HepG2 (cell line): ENCODE data around the gene PATE4. TPM values are rescaled to one million over a fixed set of nuclear protein-coding genes. Genes with fewer than 3 reads are reported as not detected.

Source experiments
- CBFB ChIP-seq: sonication (generic); formaldehyde crosslinking; IDR thresholded peaks from 2 replicates; pipeline ENCODE4 v1.4.0; 2020; ENCODE audit warnings: missing genetic modification reagents
- E2F5 ChIP-seq: sonication (generic); formaldehyde crosslinking; conservative IDR thresholded peaks from 2 replicates; pipeline ENCODE4 v1.4.0; 2020; ENCODE audit warnings: missing genetic modification reagents
- FOXM1 ChIP-seq: sonication (generic); formaldehyde crosslinking; IDR thresholded peaks from 2 replicates; pipeline ENCODE4 v1.5.0; 2020; ENCODE audit warnings: missing genetic modification reagents
- GMEB1 ChIP-seq: sonication (generic); formaldehyde crosslinking; IDR thresholded peaks from 2 replicates; pipeline ENCODE4 v1.5.1; 2020; ENCODE audit warnings: missing genetic modification reagents, mild to moderate bottlenecking, borderline replicate concordance
- LBX2 ChIP-seq: sonication (generic); formaldehyde crosslinking; IDR thresholded peaks from 2 replicates; pipeline ENCODE4 v1.5.0; 2020; ENCODE audit warnings: missing genetic modification reagents, mild to moderate bottlenecking, borderline replicate concordance
- PLRG1 ChIP-seq: fragments of 450-650 bp; conservative IDR thresholded peaks from 2 replicates; pipeline ENCODE4 v1.6.1; 2016
- PRDM15 ChIP-seq: sonication (generic); formaldehyde crosslinking; IDR thresholded peaks from 2 replicates; pipeline ENCODE4 v1.4.0; 2020; ENCODE audit warnings: missing genetic modification reagents
- SMC3 ChIP-seq: IDR thresholded peaks from 2 replicates; pipeline ENCODE4 v1.6.1; 2011; ENCODE audit warnings: low read length, improper control_type of control experiment
- ZBTB20 ChIP-seq: sonication (generic); formaldehyde crosslinking; IDR thresholded peaks from 2 replicates; pipeline ENCODE4 v1.8.1; 2023; ENCODE audit warnings: missing genetic modification reagents, low read depth, mild to moderate bottlenecking, borderline replicate concordance
- ZNF205 ChIP-seq: IDR thresholded peaks from 2 replicates; pipeline ENCODE4 v1.6.1; 2018; ENCODE audit warnings: missing biosample characterization, missing genetic modification reagents
- ZNF207 ChIP-seq: fragments of 450-650 bp; IDR thresholded peaks from 2 replicates; pipeline ENCODE4 v1.6.1; 2016; ENCODE audit warnings: antibody characterized with exemption, borderline replicate concordance
- ZNF646 ChIP-seq: sonication (generic); formaldehyde crosslinking; IDR thresholded peaks from 2 replicates; pipeline ENCODE4 v1.9.0; 2021; ENCODE audit warnings: mild to moderate bottlenecking, missing genetic modification reagents
- polyA plus RNA-seq, 8 experiments: library from polyadenylated mRNA; depleted of rRNA in 3 of 8; stranded (reverse) in 7 of 8; unstranded in 1 of 8; fragments of >200 nt; fragmentation: Illumina TruSeq in 4 of 8; extraction: Trizol in 4 of 8; gene quantifications; 2 replicates each; pipeline versions ENCODE4 v1.2.1 to v1.2.3, GENCODE V29; 2011 to 2016; ENCODE audit warnings: low read depth in 4 of 8, missing spikeins in 1 of 8, mixed read lengths in 1 of 8; ENCODE audit not compliant: insufficient read depth in 1 of 8
- total RNA-seq, 5 experiments: library from RNA; depleted of rRNA; stranded (reverse); fragments of >200 nt; fragmentation: Illumina TruSeq; extraction: Trizol; gene quantifications; 2 replicates each; pipeline ENCODE4 v1.2.3, GENCODE V29; 2016; ENCODE audit warnings: low read depth in 1 of 5

The PATE4 gene
- total and polyA plus RNA-seq, 2 of the 13 experiments (the other 11 are each of a cell fraction or from before 2014, with no cell fraction given) = not detected

- no peak for TF ChIP-seq ZNF646 (CRISPR knock-in tag)
- TF ChIP-seq FOXM1 = 0 out of 2 replicates have a peak, but pooled peaks have one; percentile 25
- TF ChIP-seq PRDM15 = no peak; the same call in 1 of the 2 replicates
- no peak for TF ChIP-seq PLRG1
- peak; percentile 40 for TF ChIP-seq CBFB
- TF ChIP-seq GMEB1 = peak; percentile 55; the same call in 1 of the 2 replicates
- TF ChIP-seq ZNF205 (CRISPR knock-in tag) = 0 out of 2 replicates have a peak, but pooled peaks have one; percentile 26
- TF ChIP-seq E2F5 (CRISPR knock-in tag) = no peak
- no peak for TF ChIP-seq LBX2 (CRISPR knock-in tag)
- no peak for TF ChIP-seq SMC3
- no peak for TF ChIP-seq ZBTB20 (CRISPR knock-in tag)
- TF ChIP-seq ZNF207 = no peak
These were observed 54.5 kb downstream of the PATE4 start, which contains the start of gene HYLS1 (continued) for GRCh38 chr11:125887373-125888324.
